Measurements from ENCODE around the gene AFMID.

DNA sequence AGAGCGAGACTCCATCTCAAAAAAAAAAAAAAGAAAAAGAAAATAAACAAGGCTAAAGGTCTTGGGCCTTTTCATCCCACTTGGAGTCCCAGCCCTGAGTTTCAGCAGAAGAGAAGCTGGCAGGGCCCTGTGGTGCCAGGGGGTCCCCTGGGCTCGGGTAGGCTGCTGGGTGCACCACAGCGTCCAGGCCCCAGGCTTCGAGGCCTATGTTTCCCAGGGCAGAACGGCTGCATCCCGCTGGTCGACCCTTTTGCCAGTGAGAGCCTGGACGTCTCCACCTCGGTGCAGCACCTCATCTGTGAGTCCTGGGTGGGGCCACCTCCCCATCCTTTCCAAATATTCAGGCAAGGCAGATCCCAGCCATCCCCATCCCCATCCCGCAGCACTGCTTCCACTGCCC, 46.5 kb downstream of the AFMID start:
- no peak for TF ChIP-seq NRF1 (conservative IDR thresholded peaks at IDR 0.05 in 1 of 2, IDR thresholded peaks at IDR 0.05 in 1 of 2)
- TF ChIP-seq ZNF384 (IDR thresholded peaks at IDR 0.05; ENCODE audit: low read depth, low read length): no peak
- TF ChIP-seq, protein P1, sequence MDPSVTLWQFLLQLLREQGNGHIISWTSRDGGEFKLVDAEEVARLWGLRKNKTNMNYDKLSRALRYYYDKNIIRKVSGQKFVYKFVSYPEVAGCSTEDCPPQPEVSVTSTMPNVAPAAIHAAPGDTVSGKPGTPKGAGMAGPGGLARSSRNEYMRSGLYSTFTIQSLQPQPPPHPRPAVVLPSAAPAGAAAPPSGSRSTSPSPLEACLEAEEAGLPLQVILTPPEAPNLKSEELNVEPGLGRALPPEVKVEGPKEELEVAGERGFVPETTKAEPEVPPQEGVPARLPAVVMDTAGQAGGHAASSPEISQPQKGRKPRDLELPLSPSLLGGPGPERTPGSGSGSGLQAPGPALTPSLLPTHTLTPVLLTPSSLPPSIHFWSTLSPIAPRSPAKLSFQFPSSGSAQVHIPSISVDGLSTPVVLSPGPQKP (CRISPR knock-in tag; IDR thresholded peaks at IDR 0.05): no peak
- no peak for TF ChIP-seq ZNF551 (CRISPR knock-in tag; IDR thresholded peaks at IDR 0.05)
- no peak for TF ChIP-seq POU5F1 (IDR thresholded peaks at IDR 0.05; ENCODE audit: borderline replicate concordance, low read depth, low read length, partially characterized antibody)
- TF ChIP-seq ZFP1 (CRISPR knock-in tag; IDR thresholded peaks at IDR 0.05): no peak
- no peak for TF ChIP-seq ATF1 (CRISPR knock-in tag; IDR thresholded peaks at IDR 0.05)
- no peak for TF ChIP-seq ATF1 (tag; IDR thresholded peaks at IDR 0.05)
- no peak for TF ChIP-seq CHD1 (IDR thresholded peaks at IDR 0.05; ENCODE audit: low read length)
- no peak for TF ChIP-seq MEF2A (IDR thresholded peaks at IDR 0.05; ENCODE audit: control insufficient read depth, low read depth, low read length)
- TF ChIP-seq, protein P2, sequence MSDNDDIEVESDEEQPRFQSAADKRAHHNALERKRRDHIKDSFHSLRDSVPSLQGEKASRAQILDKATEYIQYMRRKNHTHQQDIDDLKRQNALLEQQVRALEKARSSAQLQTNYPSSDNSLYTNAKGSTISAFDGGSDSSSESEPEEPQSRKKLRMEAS (CRISPR knock-in tag; IDR thresholded peaks at IDR 0.05): no peak
- TF ChIP-seq, protein P3, sequence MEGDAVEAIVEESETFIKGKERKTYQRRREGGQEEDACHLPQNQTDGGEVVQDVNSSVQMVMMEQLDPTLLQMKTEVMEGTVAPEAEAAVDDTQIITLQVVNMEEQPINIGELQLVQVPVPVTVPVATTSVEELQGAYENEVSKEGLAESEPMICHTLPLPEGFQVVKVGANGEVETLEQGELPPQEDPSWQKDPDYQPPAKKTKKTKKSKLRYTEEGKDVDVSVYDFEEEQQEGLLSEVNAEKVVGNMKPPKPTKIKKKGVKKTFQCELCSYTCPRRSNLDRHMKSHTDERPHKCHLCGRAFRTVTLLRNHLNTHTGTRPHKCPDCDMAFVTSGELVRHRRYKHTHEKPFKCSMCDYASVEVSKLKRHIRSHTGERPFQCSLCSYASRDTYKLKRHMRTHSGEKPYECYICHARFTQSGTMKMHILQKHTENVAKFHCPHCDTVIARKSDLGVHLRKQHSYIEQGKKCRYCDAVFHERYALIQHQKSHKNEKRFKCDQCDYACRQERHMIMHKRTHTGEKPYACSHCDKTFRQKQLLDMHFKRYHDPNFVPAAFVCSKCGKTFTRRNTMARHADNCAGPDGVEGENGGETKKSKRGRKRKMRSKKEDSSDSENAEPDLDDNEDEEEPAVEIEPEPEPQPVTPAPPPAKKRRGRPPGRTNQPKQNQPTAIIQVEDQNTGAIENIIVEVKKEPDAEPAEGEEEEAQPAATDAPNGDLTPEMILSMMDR (IDR thresholded peaks at IDR 0.05 in 2 of 3, conservative IDR thresholded peaks at IDR 0.05 in 1 of 3; ENCODE audit: insufficient read depth in 2 of 3, low read depth in 1 of 3, low read length in 3 of 3): no peak
- TF ChIP-seq KDM1A (IDR thresholded peaks at IDR 0.05): no peak
